Measurements from ENCODE around the gene FOXRED2.

GRCh38 chr22:36528341-36528740, 21.5 kb upstream of the FOXRED2 start:
- TF ChIP-seq, protein P1, sequence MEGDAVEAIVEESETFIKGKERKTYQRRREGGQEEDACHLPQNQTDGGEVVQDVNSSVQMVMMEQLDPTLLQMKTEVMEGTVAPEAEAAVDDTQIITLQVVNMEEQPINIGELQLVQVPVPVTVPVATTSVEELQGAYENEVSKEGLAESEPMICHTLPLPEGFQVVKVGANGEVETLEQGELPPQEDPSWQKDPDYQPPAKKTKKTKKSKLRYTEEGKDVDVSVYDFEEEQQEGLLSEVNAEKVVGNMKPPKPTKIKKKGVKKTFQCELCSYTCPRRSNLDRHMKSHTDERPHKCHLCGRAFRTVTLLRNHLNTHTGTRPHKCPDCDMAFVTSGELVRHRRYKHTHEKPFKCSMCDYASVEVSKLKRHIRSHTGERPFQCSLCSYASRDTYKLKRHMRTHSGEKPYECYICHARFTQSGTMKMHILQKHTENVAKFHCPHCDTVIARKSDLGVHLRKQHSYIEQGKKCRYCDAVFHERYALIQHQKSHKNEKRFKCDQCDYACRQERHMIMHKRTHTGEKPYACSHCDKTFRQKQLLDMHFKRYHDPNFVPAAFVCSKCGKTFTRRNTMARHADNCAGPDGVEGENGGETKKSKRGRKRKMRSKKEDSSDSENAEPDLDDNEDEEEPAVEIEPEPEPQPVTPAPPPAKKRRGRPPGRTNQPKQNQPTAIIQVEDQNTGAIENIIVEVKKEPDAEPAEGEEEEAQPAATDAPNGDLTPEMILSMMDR (IDR thresholded peaks at IDR 0.05) = no peak
- no peak for TF ChIP-seq POLR2A (IDR thresholded peaks at IDR 0.05)
